ENCODE data around the gene ZNF311. TPM values are rescaled to one million over a fixed set of nuclear protein-coding genes. Genes with fewer than 3 reads are reported as not detected.
A peak's percentile ranks its signal among the peaks of the same experiment; 100 is the strongest.

Gene ZNF311
- total and polyA plus RNA-seq, 2 of the 13 experiments (the other 11 are each of a cell fraction or from before 2014, with no cell fraction given), result not detected

DNA sequence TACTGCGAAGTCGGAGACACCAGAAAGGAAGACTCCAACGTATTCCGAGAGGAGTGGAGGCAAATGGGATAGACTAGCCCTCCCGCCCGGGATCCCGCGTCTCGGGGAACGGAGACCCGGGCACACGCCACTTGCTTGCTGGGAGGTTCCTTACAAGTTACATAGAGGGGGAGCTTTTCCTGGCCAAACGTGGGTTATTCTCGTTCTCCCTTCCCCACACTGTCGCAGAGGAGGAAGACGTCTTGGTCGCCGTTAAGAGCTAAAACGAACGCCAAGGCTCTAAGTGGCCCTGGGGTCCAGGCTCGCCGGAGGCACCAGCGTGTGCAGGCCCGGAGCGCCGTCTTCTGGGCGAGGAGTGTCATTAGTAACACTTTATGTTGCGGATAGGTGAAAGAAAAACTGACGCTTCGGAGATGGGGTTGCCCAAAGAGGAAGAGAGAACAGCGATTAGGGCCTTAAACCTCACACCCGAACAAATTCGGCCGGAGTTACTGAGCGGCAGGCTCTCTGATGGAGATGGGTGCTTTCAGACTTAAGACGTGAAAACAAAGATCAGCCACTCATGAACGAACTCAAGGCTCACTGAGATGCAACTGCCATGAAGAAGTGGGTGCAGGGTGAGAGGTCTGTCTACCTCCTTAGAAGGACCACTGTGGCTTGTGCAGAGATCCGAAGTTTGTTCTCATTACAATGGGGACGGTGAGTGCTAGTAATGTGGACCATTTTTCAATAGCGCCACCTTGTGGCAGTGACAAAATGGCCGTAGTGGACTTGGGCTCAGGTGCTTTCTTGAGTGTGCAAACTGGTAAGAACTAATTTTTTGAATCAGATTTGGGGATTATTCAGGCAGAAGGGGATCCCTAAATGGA lies 11.7 kb upstream of the ZNF311 start (continued):
- TF ChIP-seq GRHL1 (CRISPR knock-in tag; conservative IDR thresholded peaks at IDR 0.05) (no peak), MED8 (CRISPR knock-in tag; IDR thresholded peaks at IDR 0.05; ENCODE audit: insufficient replicate concordance) (no peak), KAT2B (IDR thresholded peaks at IDR 0.05; ENCODE audit: borderline replicate concordance, low read depth, low read length) (no peak), JUN (CRISPR knock-in tag; IDR thresholded peaks at IDR 0.05) (no peak), ONECUT2 (CRISPR knock-in tag; IDR thresholded peaks at IDR 0.05) (no peak), ZNF333 (CRISPR knock-in tag; IDR thresholded peaks at IDR 0.05; ENCODE audit: borderline replicate concordance) (no peak), POLR2A (IDR thresholded peaks at IDR 0.05; ENCODE audit: insufficient read depth in 1 of 2, low read depth in 2 of 2, low read length in 2 of 2) (no peak), ZNF530 (CRISPR knock-in tag; IDR thresholded peaks at IDR 0.05; ENCODE audit: low read depth) (no peak), ZBTB43 (CRISPR knock-in tag; conservative IDR thresholded peaks at IDR 0.05) (peak; percentile 28; the same call in 1 of the 2 replicates), ZNF772 (CRISPR knock-in tag; IDR thresholded peaks at IDR 0.05) (peak; percentile 31; the same call in 1 of the 2 replicates), PRDM15 (CRISPR knock-in tag; IDR thresholded peaks at IDR 0.05) (peak; percentile 60; the same call in 1 of the 2 replicates), ZMYM2 (CRISPR knock-in tag; IDR thresholded peaks at IDR 0.05) (no peak), GLI4 (CRISPR knock-in tag; IDR thresholded peaks at IDR 0.05; ENCODE audit: borderline replicate concordance) (peak; percentile 85; the same call in 1 of the 2 replicates), NCOA2 (CRISPR knock-in tag; IDR thresholded peaks at IDR 0.05) (0 out of 2 replicates have a peak, but pooled peaks have one; percentile 46), KLF11 (CRISPR knock-in tag; IDR thresholded peaks at IDR 0.05) (no peak), TCF7L2 (IDR thresholded peaks at IDR 0.05; ENCODE audit: low read depth, low read length) (no peak)
- TF ChIP-seq, protein P1, sequence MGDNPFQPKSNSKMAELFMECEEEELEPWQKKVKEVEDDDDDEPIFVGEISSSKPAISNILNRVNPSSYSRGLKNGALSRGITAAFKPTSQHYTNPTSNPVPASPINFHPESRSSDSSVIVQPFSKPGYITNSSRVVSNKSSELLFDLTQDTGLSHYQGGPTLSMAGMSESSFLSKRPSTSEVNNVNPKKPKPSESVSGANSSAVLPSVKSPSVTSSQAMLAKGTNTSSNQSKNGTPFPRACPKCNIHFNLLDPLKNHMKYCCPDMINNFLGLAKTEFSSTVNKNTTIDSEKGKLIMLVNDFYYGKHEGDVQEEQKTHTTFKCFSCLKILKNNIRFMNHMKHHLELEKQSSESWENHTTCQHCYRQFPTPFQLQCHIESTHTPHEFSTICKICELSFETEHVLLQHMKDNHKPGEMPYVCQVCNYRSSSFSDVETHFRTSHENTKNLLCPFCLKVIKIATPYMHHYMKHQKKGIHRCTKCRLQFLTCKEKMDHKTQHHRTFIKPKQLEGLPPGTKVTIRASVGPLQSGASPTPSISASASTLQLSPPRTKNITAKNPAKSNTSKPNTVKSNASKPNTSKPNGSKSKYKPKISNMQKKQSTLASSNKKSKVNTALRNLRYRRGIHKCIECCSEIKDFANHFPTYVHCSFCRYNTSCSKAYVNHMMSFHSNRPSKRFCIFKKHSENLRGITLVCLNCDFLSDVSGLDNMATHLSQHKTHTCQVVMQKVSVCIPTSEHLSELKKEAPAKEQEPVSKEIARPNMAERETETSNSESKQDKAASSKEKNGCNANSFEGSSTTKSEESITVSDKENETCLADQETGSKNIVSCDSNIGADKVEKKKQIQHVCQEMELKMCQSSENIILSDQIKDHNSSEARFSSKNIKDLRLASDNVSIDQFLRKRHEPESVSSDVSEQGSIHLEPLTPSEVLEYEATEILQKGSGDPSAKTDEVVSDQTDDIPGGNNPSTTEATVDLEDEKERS (CRISPR knock-in tag; IDR thresholded peaks at IDR 0.05), result 0 out of 2 replicates have a peak, but pooled peaks have one; percentile 21
- TF ChIP-seq, protein P2, sequence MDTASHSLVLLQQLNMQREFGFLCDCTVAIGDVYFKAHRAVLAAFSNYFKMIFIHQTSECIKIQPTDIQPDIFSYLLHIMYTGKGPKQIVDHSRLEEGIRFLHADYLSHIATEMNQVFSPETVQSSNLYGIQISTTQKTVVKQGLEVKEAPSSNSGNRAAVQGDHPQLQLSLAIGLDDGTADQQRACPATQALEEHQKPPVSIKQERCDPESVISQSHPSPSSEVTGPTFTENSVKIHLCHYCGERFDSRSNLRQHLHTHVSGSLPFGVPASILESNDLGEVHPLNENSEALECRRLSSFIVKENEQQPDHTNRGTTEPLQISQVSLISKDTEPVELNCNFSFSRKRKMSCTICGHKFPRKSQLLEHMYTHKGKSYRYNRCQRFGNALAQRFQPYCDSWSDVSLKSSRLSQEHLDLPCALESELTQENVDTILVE (CRISPR knock-in tag; IDR thresholded peaks at IDR 0.05), result no peak
